ENCODE measurements around the gene COPS8. TPM values are rescaled to one million over a fixed set of nuclear protein-coding genes. Genes with fewer than 3 reads are reported as not detected.

The COPS8 gene
- total and polyA plus RNA-seq, 8 donors: 44.4 to 78.1 (median 69.7) TPM

GRCh38 chr2:237051861-237052260, 33.8 kb upstream of the COPS8 start:
- H3K36me3 ChIP-seq: no peaks in the 10 kb centered on the region
- no peak overlapping the region for H3K4me3 ChIP-seq
- no peaks in the 10 kb centered on the region for H3K4me1 ChIP-seq
- peaks cover 0 to 21% of the 10 kb centered on the region in 2 donors for H3K9me3 ChIP-seq
- DNase-seq: no peak
- intact Hi-C loops (cut with DNase I): no loop called here
- TF ChIP-seq CTCF (IDR thresholded peaks at IDR 0.05): no peak
- H3K27me3 ChIP-seq: no peaks in the 10 kb centered on the region
- ATAC-seq: no peak
- no peak overlapping the region for H3K27ac ChIP-seq

GRCh38 chr2:237053066-237053465, 32.6 kb upstream of the COPS8 start:
- Histone ChIP-seq H3K4me1 (no peaks in the 10 kb centered on the region), H3K4me3 (no peak overlapping the region), H3K9me3 (peaks cover 0 to 17% of the 10 kb centered on the region in 2 donors), H3K36me3 (no peaks in the 10 kb centered on the region), H3K27ac (no peak overlapping the region), H3K27me3 (no peaks in the 10 kb centered on the region)
- no peak for TF ChIP-seq CTCF (IDR thresholded peaks at IDR 0.05)
- no peak for ATAC-seq
- intact Hi-C loops (cut with DNase I): no loop called here
- no peak for DNase-seq

GRCh38 chr2:237055386-237056100, 30.1 kb upstream of the COPS8 start:
- peaks cover 0 to 4% of the 10 kb centered on the region in 2 donors for H3K4me1 ChIP-seq
- no peak overlapping the region for H3K27ac ChIP-seq
- ATAC-seq (no peak), DNase-seq (no peak)
- intact Hi-C loops (cut with DNase I): no loop called here
- no peak for TF ChIP-seq CTCF (IDR thresholded peaks at IDR 0.05)
- H3K36me3 ChIP-seq: no peaks in the 10 kb centered on the region
- H3K4me3 ChIP-seq: no peak overlapping the region
- no peaks in the 10 kb centered on the region for H3K9me3 ChIP-seq
- H3K27me3 ChIP-seq: no peaks in the 10 kb centered on the region

DNA sequence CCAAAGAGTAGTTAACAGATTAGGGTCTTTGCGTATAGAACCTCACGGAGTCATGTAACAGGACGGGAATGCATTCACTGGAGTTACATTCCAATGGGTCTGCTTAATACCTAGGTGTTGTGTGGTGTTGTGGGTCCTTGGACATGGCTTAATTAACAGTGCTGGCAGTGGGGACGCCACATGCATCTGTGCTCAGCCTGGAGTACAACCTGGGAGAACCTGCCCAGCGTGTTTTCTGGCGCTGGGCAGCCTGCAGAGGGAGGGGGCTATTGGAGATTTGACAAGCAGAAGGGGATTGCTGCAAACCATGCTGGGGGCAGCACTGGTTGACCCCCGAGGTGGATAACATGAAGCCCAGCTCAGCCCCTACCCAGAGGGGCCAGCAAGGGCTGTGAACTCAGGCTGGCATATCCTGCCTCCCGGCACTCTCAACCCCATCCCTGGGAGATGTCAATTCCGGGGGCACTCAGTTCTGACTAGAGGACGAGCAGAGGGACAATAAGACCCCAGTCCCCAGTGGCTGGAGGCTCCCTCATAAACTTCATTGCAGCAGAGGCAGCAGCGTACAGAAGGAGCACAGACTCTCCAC, 29.3 kb upstream of the COPS8 start:
- H3K9me3 ChIP-seq: no peaks in the 10 kb centered on the region
- no peaks in the 10 kb centered on the region for H3K27me3 ChIP-seq
- no peak for TF ChIP-seq CTCF (IDR thresholded peaks at IDR 0.05)
- ATAC-seq (no peak), DNase-seq (peak in 1 of 4 donors; percentile 51)
- H3K27ac ChIP-seq: no peak overlapping the region
- no peak overlapping the region for H3K4me3 ChIP-seq
- H3K4me1 ChIP-seq: peaks cover 0 to 8% of the 10 kb centered on the region in 2 donors
- intact Hi-C loops (cut with DNase I): no loop called here
- no peaks in the 10 kb centered on the region for H3K36me3 ChIP-seq

- no peak for TF ChIP-seq CTCF (IDR thresholded peaks at IDR 0.05)
- no peaks in the 10 kb centered on the region for H3K9me3 ChIP-seq
- DNase-seq: no peak
- H3K4me3 ChIP-seq: no peak overlapping the region
- no peak for ATAC-seq
- H3K27me3 ChIP-seq: no peaks in the 10 kb centered on the region
- no peak overlapping the region for H3K27ac ChIP-seq
- peaks cover 0 to 8% of the 10 kb centered on the region in 2 donors for H3K4me1 ChIP-seq
- no peaks in the 10 kb centered on the region for H3K36me3 ChIP-seq
- intact Hi-C loops (cut with DNase I): no loop called here
Measured at GRCh38 chr2:237057107-237057506, 28.6 kb upstream of the COPS8 start.
